Endothelial cell of umbilical vein (primary cell): Measurements from ENCODE around the gene TMEM213. TPM values are rescaled to one million over a fixed set of nuclear protein-coding genes. Genes with fewer than 3 reads are reported as not detected.
"Not testable (repeated sequence)": the region's sequence is repeated elsewhere in the genome, so short reads cannot be mapped to it uniquely, and the experiment has no call there.

Experiments
- BruUV-seq: library from RNA; stranded (reverse); fragments of 400-500 nt; replicated peaks from 2 replicates; lab custom pipeline; 2021; lab: Mats Ljungman, UMichigan
- CTCF ChIA-PET: fragments of 300-600, 350-600 bp; sonication (Branson Sonifier 250); formaldehyde crosslinking; loops from one replicate; lab custom pipeline; 2021; ENCODE audit warnings: antibody characterized with exemption, inconsistent platforms; lab: Charles Lee
- POLR2A ChIA-PET: fragments of 300-600, 350-600 bp; sonication (Branson Sonifier 250); formaldehyde crosslinking; loops from one replicate; lab custom pipeline; 2021; ENCODE audit warnings: antibody characterized with exemption, inconsistent platforms; lab: Charles Lee
- DNase-seq: peaks from one replicate; pipeline ENCODE4 v3.0.0-alpha.2; 2011; ENCODE audit warnings: low read depth, low spot score
- FAIRE-seq: peaks from 2 replicates; lab custom pipeline; 2011; peaks lifted over from hg19 to GRCh38; lab: Jason Lieb, UNC
- H2AFZ ChIP-seq: 2 replicates; pipeline ENCODE4 v1.6.0; 2012; ENCODE audit warnings: low read depth, low read length, control low read depth, inconsistent platforms
- H3K27ac ChIP-seq: 2 replicates; pipeline ENCODE4 v1.5.1; 2011; ENCODE audit warnings: low read depth, mild to moderate bottlenecking, control low read depth, low read length, moderate library complexity; ENCODE audit not compliant: insufficient read depth
- H3K27me3 ChIP-seq, 2 experiments: 2 replicates each; pipeline versions ENCODE4 v1.6.0 to v1.6.1; 2011; ENCODE audit warnings: low read length in 2 of 2, mixed read lengths in 1 of 2; ENCODE audit not compliant: control insufficient read depth in 2 of 2, insufficient read depth in 2 of 2
- H3K36me3 ChIP-seq, 2 experiments: 2 replicates in 1 of 2; 3 replicates in 1 of 2; pipeline ENCODE4 v1.5.1; 2011; ENCODE audit warnings: low read length in 2 of 2, mild to moderate bottlenecking in 1 of 2, moderate library complexity in 1 of 2; ENCODE audit not compliant: control insufficient read depth in 2 of 2, insufficient read depth in 2 of 2; ENCODE audit errors: extremely low read depth in 1 of 2
- H3K4me1 ChIP-seq: 3 replicates; pipeline ENCODE4 v1.5.1; 2011; ENCODE audit warnings: mild to moderate bottlenecking, low read length; ENCODE audit not compliant: control insufficient read depth, insufficient read depth; ENCODE audit errors: extremely low read depth
- H3K4me2 ChIP-seq: 2 replicates; pipeline ENCODE4 v1.6.1; 2011; ENCODE audit warnings: low read length, control low read depth, mixed read lengths; ENCODE audit not compliant: insufficient read depth
- H3K4me3 ChIP-seq, 3 experiments: fragments of 200-600 bp in 1 of 3; sonication (generic), shearing (Covaris generic) in 1 of 3; replicated peaks in 1 of 3; 2 replicates each; pipeline ENCODE4 v1.5.1; 2011 to 2016; ENCODE audit warnings: control low read depth in 3 of 3, low read length in 3 of 3, mild to moderate bottlenecking in 2 of 3, inconsistent platforms in 1 of 3, low read depth in 1 of 3, moderate library complexity in 1 of 3; ENCODE audit not compliant: insufficient read depth in 1 of 3
- H3K79me2 ChIP-seq: 2 replicates; pipeline ENCODE4 v1.6.0; 2012; ENCODE audit warnings: low read length, inconsistent platforms; ENCODE audit not compliant: control insufficient read depth, insufficient read depth
- H3K9ac ChIP-seq: replicated peaks from 2 replicates; pipeline ENCODE3; 2011; ENCODE audit warnings: low read length, control low read depth; ENCODE audit not compliant: insufficient read depth; ENCODE audit errors: extremely low read depth
- H3K9me1 ChIP-seq: replicated peaks from 3 replicates; pipeline ENCODE4 v1.6.0; 2011; ENCODE audit warnings: mild to moderate bottlenecking, low read length; ENCODE audit not compliant: control insufficient read depth, insufficient read depth; ENCODE audit errors: extremely low read depth
- H3K9me3 ChIP-seq: replicated peaks from 2 replicates; pipeline ENCODE4 v1.5.1; 2012; ENCODE audit warnings: low read length, inconsistent platforms; ENCODE audit not compliant: control insufficient read depth, insufficient read depth
- H4K20me1 ChIP-seq: replicated peaks from 2 replicates; pipeline ENCODE3; 2011; ENCODE audit warnings: mild to moderate bottlenecking, low read length; ENCODE audit not compliant: control insufficient read depth, insufficient read depth; ENCODE audit errors: extremely low read depth
- EZH2 ChIP-seq: IDR thresholded peaks from 2 replicates; pipeline ENCODE4 v1.6.1; 2012; ENCODE audit warnings: borderline replicate concordance, low read depth, mild to moderate bottlenecking, moderate library complexity, low read length, inconsistent platforms; ENCODE audit not compliant: severe bottlenecking
- FOS ChIP-seq: IDR thresholded peaks from 2 replicates; pipeline ENCODE4 v1.6.1; 2011; ENCODE audit warnings: mild to moderate bottlenecking, low read length, moderate library complexity, borderline replicate concordance; ENCODE audit not compliant: insufficient read depth
- GATA2 ChIP-seq: IDR thresholded peaks from 2 replicates; pipeline ENCODE4 v1.7.0; 2011; ENCODE audit warnings: low read depth, mild to moderate bottlenecking, moderate library complexity, mixed read lengths, low read length; ENCODE audit not compliant: insufficient read length, insufficient read depth
- JUN ChIP-seq: IDR thresholded peaks from 2 replicates; pipeline ENCODE4 v1.6.1; 2011; ENCODE audit warnings: borderline replicate concordance, low read depth; ENCODE audit not compliant: insufficient read length, insufficient read depth
- MAX ChIP-seq: IDR thresholded peaks from 2 replicates; pipeline ENCODE4 v1.6.1; 2011; ENCODE audit not compliant: insufficient read depth, insufficient read length
- MYC ChIP-seq: IDR thresholded peaks from one replicate; pipeline ENCODE4 v1.6.1; 2011; ENCODE audit warnings: mild to moderate bottlenecking, low read depth, low read length
- POLR2A ChIP-seq: IDR thresholded peaks from 2 replicates; pipeline ENCODE4 v1.6.1; 2012; ENCODE audit warnings: low read depth, mild to moderate bottlenecking, control low read depth, low read length
- POLR2AphosphoS5 ChIP-seq: IDR thresholded peaks from 2 replicates; pipeline ENCODE4 v1.6.1; 2012; ENCODE audit warnings: low read depth, mild to moderate bottlenecking, control low read depth, low read length, moderate library complexity; ENCODE audit not compliant: insufficient read depth
- dilution Hi-C: fragments of 300-500 bp; cut with MboI; formaldehyde crosslinking; loops from one replicate; pipeline ENCODE4 v1.15.0; 2019; ENCODE audit warnings: low sequenced_read_pairs; ENCODE audit not compliant: extremely low pct_ligation_motif_present
- intact Hi-C: fragments of 100-400 bp; cut with micrococcal nuclease; formaldehyde crosslinking; loops from one replicate; pipeline ENCODE4 v1.10.0; 2022
- polyA plus RNA-seq, 4 experiments: library from polyadenylated mRNA; depleted of rRNA in 3 of 4; stranded (reverse) in 3 of 4; unstranded in 1 of 4; fragments of >200 nt; gene quantifications; 2 replicates each; pipeline versions ENCODE4 v1.2.1 to v1.2.3, GENCODE V29; 2011 to 2012; ENCODE audit warnings: missing spikeins in 1 of 4
- total RNA-seq: library from RNA; stranded (reverse); gene quantifications from 2 replicates; pipeline ENCODE4 v1.2.3, GENCODE V29; 2021
- TF ChIP-seq, protein P1 (sequence below), 2 donors: IDR thresholded peaks; 1 replicate in 1 of 2; 2 replicates in 1 of 2; pipeline ENCODE4 v1.5.1; 2011; ENCODE audit warnings: low read length in 2 of 2, mild to moderate bottlenecking in 2 of 2, moderate library complexity in 2 of 2, control low read depth in 1 of 2, inconsistent platforms in 1 of 2, low read depth in 1 of 2; ENCODE audit not compliant: insufficient read depth in 1 of 2; ENCODE audit errors: extremely low read depth in 1 of 2

Gene TMEM213
- total and polyA plus RNA-seq, 2 donors (not counting 3 experiments of a cell fraction or from before 2014, with no cell fraction given) = not detected

DNA sequence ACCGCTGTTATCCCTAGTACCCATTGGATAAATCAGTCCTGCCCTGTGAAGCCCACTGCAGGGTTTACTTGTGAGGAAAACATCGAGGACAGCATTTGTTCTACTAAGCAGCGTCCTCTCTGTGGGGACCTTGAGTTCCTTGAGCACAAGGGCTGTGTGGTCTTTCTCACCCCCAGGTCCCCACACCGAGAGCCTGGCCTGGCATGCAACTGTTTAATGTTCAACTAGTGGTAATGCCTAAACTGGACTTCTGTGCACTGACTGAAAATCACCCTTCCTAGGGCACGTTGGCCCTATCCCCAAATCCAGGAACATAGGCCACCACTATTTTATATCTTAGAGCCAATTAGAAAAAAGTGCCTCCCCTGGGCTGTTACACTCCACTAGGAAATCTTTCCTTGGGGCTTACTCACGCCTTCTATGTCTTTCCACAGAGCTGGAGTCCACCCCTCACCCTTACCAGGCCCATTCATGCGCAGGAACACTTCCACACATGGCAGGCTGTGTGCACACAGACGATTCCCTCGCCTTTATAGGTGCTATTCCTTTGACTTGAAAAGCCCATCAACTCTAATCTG, 1.7 kb upstream of the TMEM213 start:
- H3K9ac ChIP-seq = no peak overlapping the region
- ChIA-PET CTCF (no interaction called here), POLR2A (no interaction called here)
- H4K20me1 ChIP-seq = no peaks in the 10 kb centered on the region
- FAIRE-seq (no peak), DNase-seq (no peak)
- H2AFZ ChIP-seq = no peak overlapping the region
- no TSS peak for BruUV-seq
- H3K4me1 ChIP-seq = no peaks in the 10 kb centered on the region
- H3K4me3 ChIP-seq = no peak overlapping the region
- H3K79me2 ChIP-seq = no peaks in the 10 kb centered on the region
- H3K36me3 ChIP-seq = no peaks in the 10 kb centered on the region
- no peaks in the 10 kb centered on the region for H3K9me1 ChIP-seq
- H3K9me3 ChIP-seq = no peaks in the 10 kb centered on the region
- H3K27ac ChIP-seq = no peak overlapping the region
- no peak for TF ChIP-seq MAX
- TF ChIP-seq GATA2 = no peak
- TF ChIP-seq MYC = no peak
- TF ChIP-seq, protein P1, sequence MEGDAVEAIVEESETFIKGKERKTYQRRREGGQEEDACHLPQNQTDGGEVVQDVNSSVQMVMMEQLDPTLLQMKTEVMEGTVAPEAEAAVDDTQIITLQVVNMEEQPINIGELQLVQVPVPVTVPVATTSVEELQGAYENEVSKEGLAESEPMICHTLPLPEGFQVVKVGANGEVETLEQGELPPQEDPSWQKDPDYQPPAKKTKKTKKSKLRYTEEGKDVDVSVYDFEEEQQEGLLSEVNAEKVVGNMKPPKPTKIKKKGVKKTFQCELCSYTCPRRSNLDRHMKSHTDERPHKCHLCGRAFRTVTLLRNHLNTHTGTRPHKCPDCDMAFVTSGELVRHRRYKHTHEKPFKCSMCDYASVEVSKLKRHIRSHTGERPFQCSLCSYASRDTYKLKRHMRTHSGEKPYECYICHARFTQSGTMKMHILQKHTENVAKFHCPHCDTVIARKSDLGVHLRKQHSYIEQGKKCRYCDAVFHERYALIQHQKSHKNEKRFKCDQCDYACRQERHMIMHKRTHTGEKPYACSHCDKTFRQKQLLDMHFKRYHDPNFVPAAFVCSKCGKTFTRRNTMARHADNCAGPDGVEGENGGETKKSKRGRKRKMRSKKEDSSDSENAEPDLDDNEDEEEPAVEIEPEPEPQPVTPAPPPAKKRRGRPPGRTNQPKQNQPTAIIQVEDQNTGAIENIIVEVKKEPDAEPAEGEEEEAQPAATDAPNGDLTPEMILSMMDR (IDR thresholded peaks at IDR 0.05; ENCODE audit: extremely low read depth in 1 of 2, insufficient read depth in 1 of 2, low read depth in 1 of 2, low read length in 2 of 2) = no peak
- TF ChIP-seq POLR2AphosphoS5 = no peak
- TF ChIP-seq EZH2 = no peak
- no peak for TF ChIP-seq POLR2A
- TF ChIP-seq JUN = no peak
- TF ChIP-seq FOS = no peak
- intact Hi-C loops (no loop called here), dilution Hi-C loops (no loop called here)
- no peaks in the 10 kb centered on the region for H3K27me3 ChIP-seq
- H3K4me2 ChIP-seq = no peak overlapping the region

DNA sequence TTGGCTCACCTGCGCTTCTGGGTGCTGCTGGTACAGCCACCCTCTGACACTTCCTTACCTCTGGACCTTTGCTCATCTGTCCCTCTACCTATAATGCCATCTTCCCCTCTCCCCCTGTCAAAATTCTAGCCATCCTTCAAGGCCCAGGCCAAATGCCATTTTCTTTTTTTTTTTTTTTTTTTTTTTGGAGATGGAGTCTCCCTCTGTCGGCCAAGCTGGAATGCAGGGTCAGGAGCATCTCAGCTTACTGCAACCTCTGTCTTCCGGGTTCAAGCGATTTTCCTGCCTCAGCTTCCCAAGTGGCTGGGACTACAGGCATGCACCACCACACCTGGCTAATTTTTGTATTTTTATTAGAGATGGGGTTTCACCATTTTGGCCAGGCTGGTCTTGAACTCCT, 748 bp upstream of the TMEM213 start:
- H3K27ac ChIP-seq, H4K20me1 ChIP-seq, H3K9ac ChIP-seq, H3K4me3 ChIP-seq, CTCF ChIA-PET, H3K4me2 ChIP-seq, POLR2A ChIA-PET, H3K9me3 ChIP-seq, H3K36me3 ChIP-seq, H3K9me1 ChIP-seq, H3K79me2 ChIP-seq, H3K4me1 ChIP-seq, H3K27me3 ChIP-seq, DNase-seq, FAIRE-seq, BruUV-seq, intact Hi-C loops, dilution Hi-C loops, H2AFZ ChIP-seq: not testable (repeated sequence)
